ENCODE data around the gene PRTG.

Gene PRTG

DNA sequence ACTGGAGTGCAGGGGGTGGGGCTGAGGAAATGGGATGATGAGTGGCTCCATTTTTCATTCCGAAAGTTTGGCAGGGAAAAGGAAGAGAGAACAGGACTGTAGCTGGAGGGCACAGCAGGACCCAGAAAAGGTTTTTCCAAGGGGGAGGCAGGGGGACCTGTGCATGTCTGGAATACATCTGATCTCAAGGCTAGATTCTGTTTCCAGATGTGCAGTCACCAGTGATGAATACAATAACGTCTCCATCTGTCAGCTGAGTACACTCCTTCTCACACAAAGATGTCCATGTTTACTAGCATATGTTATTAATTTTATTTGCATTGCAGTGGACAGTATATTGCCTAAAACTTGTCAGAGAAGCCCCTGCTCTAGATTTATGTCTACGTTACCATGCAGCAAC lies 39.9 kb upstream of the PRTG start:
- TF ChIP-seq, protein P1, sequence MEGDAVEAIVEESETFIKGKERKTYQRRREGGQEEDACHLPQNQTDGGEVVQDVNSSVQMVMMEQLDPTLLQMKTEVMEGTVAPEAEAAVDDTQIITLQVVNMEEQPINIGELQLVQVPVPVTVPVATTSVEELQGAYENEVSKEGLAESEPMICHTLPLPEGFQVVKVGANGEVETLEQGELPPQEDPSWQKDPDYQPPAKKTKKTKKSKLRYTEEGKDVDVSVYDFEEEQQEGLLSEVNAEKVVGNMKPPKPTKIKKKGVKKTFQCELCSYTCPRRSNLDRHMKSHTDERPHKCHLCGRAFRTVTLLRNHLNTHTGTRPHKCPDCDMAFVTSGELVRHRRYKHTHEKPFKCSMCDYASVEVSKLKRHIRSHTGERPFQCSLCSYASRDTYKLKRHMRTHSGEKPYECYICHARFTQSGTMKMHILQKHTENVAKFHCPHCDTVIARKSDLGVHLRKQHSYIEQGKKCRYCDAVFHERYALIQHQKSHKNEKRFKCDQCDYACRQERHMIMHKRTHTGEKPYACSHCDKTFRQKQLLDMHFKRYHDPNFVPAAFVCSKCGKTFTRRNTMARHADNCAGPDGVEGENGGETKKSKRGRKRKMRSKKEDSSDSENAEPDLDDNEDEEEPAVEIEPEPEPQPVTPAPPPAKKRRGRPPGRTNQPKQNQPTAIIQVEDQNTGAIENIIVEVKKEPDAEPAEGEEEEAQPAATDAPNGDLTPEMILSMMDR (IDR thresholded peaks at IDR 0.05; ENCODE audit: insufficient read depth, low read depth, low read length, missing control alignments), result no peak
- no peak for DNase-seq (ENCODE audit: low read depth)
- no peak overlapping the region for H3K4me3 ChIP-seq (ENCODE audit: low read length)

DNA sequence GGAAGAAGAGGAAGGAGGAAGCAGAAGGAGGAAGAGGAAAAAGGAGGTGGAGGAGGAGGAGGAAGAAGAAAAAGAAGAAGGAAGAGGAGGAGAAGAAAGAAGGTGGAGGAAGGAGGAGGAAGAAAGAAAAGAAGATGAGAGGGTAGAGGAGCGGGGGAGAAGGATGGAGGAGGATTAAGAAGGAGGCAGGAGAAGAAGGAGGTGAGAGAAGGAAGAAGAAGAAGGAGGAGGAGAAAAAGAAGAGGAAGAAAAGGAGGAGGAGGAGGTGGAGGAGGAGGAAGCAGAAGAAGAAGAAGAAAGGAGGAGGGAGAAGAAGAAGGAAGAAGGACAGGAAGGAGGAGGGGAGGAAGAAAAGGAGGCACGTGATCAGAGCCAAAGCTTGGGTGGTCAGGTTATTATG lies 37.3 kb upstream of the PRTG start:
- DNase-seq (ENCODE audit: low read depth), result no peak
- H3K4me3 ChIP-seq (ENCODE audit: low read length), result no peak overlapping the region
- TF ChIP-seq, protein P1 (IDR thresholded peaks at IDR 0.05; ENCODE audit: insufficient read depth, low read depth, low read length, missing control alignments), result no peak

DNA sequence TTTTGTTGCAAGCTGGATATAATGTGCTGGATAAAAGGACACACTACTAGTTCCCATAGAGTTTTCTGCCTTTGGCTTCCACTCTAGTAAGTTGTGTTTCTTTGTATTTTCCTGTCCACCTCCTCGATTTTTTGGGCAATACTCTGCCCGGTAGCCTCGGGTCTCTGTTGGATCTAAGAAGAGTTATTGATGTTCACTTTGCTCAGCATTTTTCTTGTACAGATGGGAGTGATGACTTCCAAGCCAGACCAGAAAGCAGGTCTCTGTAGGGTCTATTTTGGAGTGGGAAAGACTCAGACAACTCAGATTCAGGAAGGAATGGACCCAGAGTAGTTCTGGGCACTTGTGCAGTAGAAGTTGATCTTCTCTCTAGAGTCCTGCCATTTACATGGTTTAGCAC lies 36.0 kb upstream of the PRTG start:
- TF ChIP-seq, protein P1 (IDR thresholded peaks at IDR 0.05; ENCODE audit: insufficient read depth, low read depth, low read length, missing control alignments), result no peak
- no peak for DNase-seq (ENCODE audit: low read depth)
- no peak overlapping the region for H3K4me3 ChIP-seq (ENCODE audit: low read length)

DNA sequence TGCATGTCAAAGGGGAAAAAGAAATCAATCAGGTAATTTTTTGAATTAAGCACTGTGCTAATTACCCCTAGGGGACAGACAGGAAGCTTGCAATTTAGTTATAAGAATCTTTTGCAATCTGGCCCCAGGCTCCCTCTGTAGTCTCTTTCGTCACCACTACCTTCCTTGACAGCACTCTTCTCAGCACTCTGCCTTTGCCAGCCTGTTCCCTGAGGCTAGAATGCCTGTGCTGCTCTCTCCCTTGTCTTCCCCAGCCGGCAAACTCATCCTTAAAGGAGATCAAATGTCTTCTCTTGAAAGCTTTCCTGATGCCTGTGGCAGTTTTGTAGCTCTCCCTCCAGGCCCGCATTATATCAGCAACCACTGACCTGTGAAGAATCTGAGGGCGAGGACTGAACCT lies 32.4 kb upstream of the PRTG start:
- no peak overlapping the region for H3K4me3 ChIP-seq (ENCODE audit: low read length)
- TF ChIP-seq, protein P1 (IDR thresholded peaks at IDR 0.05; ENCODE audit: insufficient read depth, low read depth, low read length, missing control alignments), result no peak
- peak; percentile 78 for DNase-seq (ENCODE audit: low read depth)

DNA sequence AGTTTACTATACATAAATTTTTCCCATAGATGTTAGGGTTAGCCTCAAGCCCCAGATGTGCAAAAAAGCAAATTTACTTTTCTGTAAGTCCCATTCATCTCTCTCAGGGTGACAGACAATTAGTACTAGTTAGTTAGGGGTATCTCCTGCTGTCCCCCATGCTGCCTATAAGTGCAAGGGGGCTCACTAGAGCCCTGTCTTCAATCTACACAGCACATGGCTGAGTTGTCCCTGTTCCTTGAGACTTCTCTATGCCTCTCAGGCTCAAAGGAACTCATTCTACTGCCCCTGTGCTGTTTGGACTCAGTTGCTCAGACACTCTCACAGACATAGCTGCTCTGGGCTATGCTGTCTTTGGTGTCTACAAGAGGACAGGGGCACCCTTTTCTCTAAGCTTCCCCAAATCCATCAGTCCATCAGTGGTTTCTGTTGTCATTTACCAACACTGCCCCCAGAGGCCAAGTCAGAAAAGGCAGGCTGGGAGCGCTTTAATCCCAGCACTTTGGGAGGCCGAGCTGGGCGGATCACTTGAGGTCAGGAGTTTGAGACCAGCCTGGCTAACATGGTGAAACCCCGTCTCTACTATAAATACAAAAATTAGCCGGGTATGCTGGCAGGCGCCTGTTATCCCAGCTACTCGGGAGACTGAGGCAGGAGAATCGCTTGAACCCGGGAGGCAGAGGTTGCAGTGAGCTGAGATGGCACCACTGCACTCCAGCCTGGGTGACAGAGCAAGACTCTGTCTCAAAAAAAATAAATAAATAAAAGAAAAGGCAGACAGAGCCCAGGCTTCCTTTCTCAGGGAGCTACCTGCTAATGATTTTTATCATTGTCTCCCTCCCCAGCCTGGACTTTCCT lies 31.4 kb upstream of the PRTG start:
- peak; percentile 36 for DNase-seq (ENCODE audit: low read depth)

DNA sequence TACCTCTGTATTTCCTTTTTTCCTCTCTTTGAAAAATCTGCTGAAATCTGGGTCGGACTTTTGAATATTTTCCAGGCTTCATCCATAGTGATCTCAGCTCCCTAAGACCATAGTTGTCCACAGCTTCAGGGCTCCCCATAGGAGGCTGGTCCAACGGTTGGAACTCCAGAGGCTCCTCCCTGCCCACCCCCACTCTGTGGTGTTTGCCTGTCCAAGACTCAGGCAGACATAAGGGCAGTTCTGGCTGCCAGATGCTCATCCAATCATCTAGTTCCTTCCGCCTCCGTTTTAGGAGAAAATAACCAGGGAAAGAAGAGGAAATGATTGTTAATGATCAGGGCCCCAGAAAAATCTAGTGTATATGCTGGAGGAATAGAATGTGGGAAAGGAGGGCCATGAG lies 27.9 kb upstream of the PRTG start:
- DNase-seq (ENCODE audit: low read depth), result no peak
- TF ChIP-seq, protein P1 (IDR thresholded peaks at IDR 0.05; ENCODE audit: insufficient read depth, low read depth, low read length, missing control alignments), result no peak
- no peak overlapping the region for H3K4me3 ChIP-seq (ENCODE audit: low read length)

More for the DNA sequence above, 31.4 kb upstream of the PRTG start:
- TF ChIP-seq, protein P1 (IDR thresholded peaks at IDR 0.05; ENCODE audit: insufficient read depth, low read depth, low read length, missing control alignments), result peak; percentile 68
- no peak overlapping the region for H3K4me3 ChIP-seq (ENCODE audit: low read length)

DNA sequence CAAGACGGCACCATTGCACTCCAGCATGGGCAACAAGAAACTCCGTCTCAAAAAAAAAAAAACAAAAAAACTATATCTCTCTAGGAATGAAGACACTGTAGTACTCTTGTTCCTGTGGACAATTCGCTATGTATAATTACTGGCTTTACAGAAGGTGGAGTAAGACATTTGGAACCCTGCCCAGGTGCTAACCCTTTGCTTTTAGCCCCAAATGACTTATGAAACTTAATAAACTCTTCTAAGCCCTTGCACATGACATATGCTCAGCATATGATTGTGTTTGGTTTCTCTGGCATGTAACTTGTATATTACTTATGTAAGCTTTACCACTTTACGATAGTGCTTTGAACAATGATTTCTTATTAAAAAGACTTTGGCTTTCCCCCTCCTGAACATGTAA lies 27.3 kb upstream of the PRTG start:
- DNase-seq (ENCODE audit: low read depth), result no peak
- H3K4me3 ChIP-seq (ENCODE audit: low read length), result no peak overlapping the region
- TF ChIP-seq, protein P1 (IDR thresholded peaks at IDR 0.05; ENCODE audit: insufficient read depth, low read depth, low read length, missing control alignments), result no peak

All from epithelial cell of esophagus (primary cell).